Placental epithelial cell (primary cell): ENCODE data around the gene GAL3ST1. TPM values are rescaled to one million over a fixed set of nuclear protein-coding genes. Genes with fewer than 3 reads are reported as not detected.

Experiments used
- total RNA-seq: library from RNA; depleted of rRNA; stranded (reverse); fragments of >200 nt; gene quantifications from 2 replicates; pipeline ENCODE4 v1.2.3, GENCODE V29; 2012

GAL3ST1 gene
- total RNA-seq = 0.39 and 1.3 TPM in 2 replicates

GRCh38 chr22:30574095-30574981 lies at the start of gene GAL3ST1:
Gene GAL3ST1, minus strand, starts transcription at chr22:30574665. Its CDS starts 17,273 bp downstream, at chr22:30557392.

GRCh38 chr22:30606455-30607299 lies 32.2 kb upstream of the GAL3ST1 start, which contains the start of gene TCN2:
Gene TCN2, plus strand, starts transcription at chr22:30607174. Its CDS starts 158 bp downstream, at chr22:30607332.

GRCh38 chr22:30591588-30592359 lies 17.3 kb upstream of the GAL3ST1 start, which contains the start of gene PES1:
Gene PES1, minus strand, starts transcription at chr22:30591910. Its CDS starts 77 bp downstream, at chr22:30591833.

GRCh38 chr22:30546616-30547015 lies 27.8 kb downstream of the GAL3ST1 start, which contains the start of gene SEC14L6:
Gene SEC14L6, minus strand, starts transcription at chr22:30546741. Its CDS starts 59 bp downstream, at chr22:30546682.

Other genes starting within 250 kb of the GAL3ST1 start
- gene TBC1D10A, start 247.7 kb downstream of the GAL3ST1 start, total RNA-seq = 66.3 and 83.1 TPM in 2 replicates
- gene SF3A1, start 217.8 kb downstream of the GAL3ST1 start, total RNA-seq = 36.5 and 75.8 TPM in 2 replicates
- 3.5 and 8.0 TPM in 2 replicates for gene CCDC157, start 217.7 kb downstream of the GAL3ST1 start, total RNA-seq
- 21.6 and 23.4 TPM in 2 replicates for gene RNF215, start 187.3 kb downstream of the GAL3ST1 start, total RNA-seq
- 34.9 and 36.1 TPM in 2 replicates for gene SEC14L2, start 177.6 kb downstream of the GAL3ST1 start, total RNA-seq
- gene MTFP1, start 148.9 kb downstream of the GAL3ST1 start, total RNA-seq = 7.1 and 22.7 TPM in 2 replicates
- not detected in 2 replicates for gene SEC14L3, start 102.6 kb downstream of the GAL3ST1 start, total RNA-seq
- gene SEC14L4, start 69.0 kb downstream of the GAL3ST1 start, total RNA-seq = not detected in 2 replicates
- gene SEC14L6, start 27.9 kb downstream of the GAL3ST1 start, total RNA-seq = not detected in 2 replicates
- gene PES1, start 17.2 kb upstream of the GAL3ST1 start, total RNA-seq = 45.1 and 47.9 TPM in 2 replicates
- gene TCN2, start 32.5 kb upstream of the GAL3ST1 start, total RNA-seq = 11.9 and 49.5 TPM in 2 replicates
- gene SLC35E4, start 61.1 kb upstream of the GAL3ST1 start, total RNA-seq = 2.4 and 3.9 TPM in 2 replicates
- gene DUSP18, start 93.2 kb upstream of the GAL3ST1 start, total RNA-seq = 13.0 and 16.9 TPM in 2 replicates
- 0.11 and 1.2 TPM in 2 replicates for gene OSBP2, start 120.2 kb upstream of the GAL3ST1 start, total RNA-seq